Measurements from ENCODE around the gene PPME1. TPM values are rescaled to one million over a fixed set of nuclear protein-coding genes. Genes with fewer than 3 reads are reported as not detected.

Gene PPME1
- total RNA-seq, 1 donor from 2014 or later = 45.0 TPM

- no peak overlapping the region for H3K4me3 Mint-ChIP-seq
- TF ChIP-seq CTCF (conservative IDR thresholded peaks at IDR 0.05) = no peak
- no peak for DNase-seq (ENCODE audit: extremely low spot score, unreplicated experiment)
- no peak overlapping the region for H3K27ac Mint-ChIP-seq
- H3K27me3 Mint-ChIP-seq = peaks cover 2% of the 10 kb centered on the region
- H3K4me1 Mint-ChIP-seq (ENCODE audit: unreplicated experiment) = peaks cover 12% of the 10 kb centered on the region
- no peaks in the 10 kb centered on the region for H3K9me3 Mint-ChIP-seq
- H3K36me3 Mint-ChIP-seq = peaks cover 12% of the 10 kb centered on the region
Observed at GRCh38 chr11:74256378-74257133, 85.5 kb downstream of the PPME1 start.

GRCh38 chr11:74257959-74258553, 87.0 kb downstream of the PPME1 start:
- no peak for TF ChIP-seq CTCF (conservative IDR thresholded peaks at IDR 0.05)
- Mint-ChIP-seq H3K4me3 (no peak overlapping the region), H3K4me1 (ENCODE audit: unreplicated experiment) (peaks cover 12% of the 10 kb centered on the region), H3K9me3 (no peaks in the 10 kb centered on the region), H3K36me3 (peaks cover 12% of the 10 kb centered on the region), H3K27me3 (peaks cover 11% of the 10 kb centered on the region), H3K27ac (no peak overlapping the region)
- no peak for DNase-seq (ENCODE audit: extremely low spot score, unreplicated experiment)

GRCh38 chr11:74262725-74263124, 91.6 kb downstream of the PPME1 start:
- Mint-ChIP-seq H3K9me3 (no peaks in the 10 kb centered on the region), H3K4me1 (ENCODE audit: unreplicated experiment) (peaks cover 4% of the 10 kb centered on the region), H3K36me3 (no peaks in the 10 kb centered on the region), H3K4me3 (no peak overlapping the region), H3K27ac (no peak overlapping the region), H3K27me3 (peaks cover 16% of the 10 kb centered on the region)
- DNase-seq (ENCODE audit: extremely low spot score, unreplicated experiment) = no peak
- TF ChIP-seq CTCF (conservative IDR thresholded peaks at IDR 0.05) = no peak

- no peaks in the 10 kb centered on the region for H3K36me3 Mint-ChIP-seq
- H3K9me3 Mint-ChIP-seq = no peaks in the 10 kb centered on the region
- peaks cover 24% of the 10 kb centered on the region for H3K27me3 Mint-ChIP-seq
- peak; percentile 42 for DNase-seq (ENCODE audit: extremely low spot score, unreplicated experiment)
- H3K4me1 Mint-ChIP-seq (ENCODE audit: unreplicated experiment) = no peaks in the 10 kb centered on the region
- no peak overlapping the region for H3K27ac Mint-ChIP-seq
- H3K4me3 Mint-ChIP-seq = no peak overlapping the region
- no peak for TF ChIP-seq CTCF (conservative IDR thresholded peaks at IDR 0.05)
Observed at GRCh38 chr11:74265256-74265655, 94.2 kb downstream of the PPME1 start.

- H3K4me3 Mint-ChIP-seq = no peak overlapping the region
- no peak overlapping the region for H3K27ac Mint-ChIP-seq
- no peaks in the 10 kb centered on the region for H3K9me3 Mint-ChIP-seq
- no peak for TF ChIP-seq CTCF (conservative IDR thresholded peaks at IDR 0.05)
- H3K36me3 Mint-ChIP-seq = no peaks in the 10 kb centered on the region
- DNase-seq (ENCODE audit: extremely low spot score, unreplicated experiment) = peak; percentile 31
- H3K27me3 Mint-ChIP-seq = peaks cover 26% of the 10 kb centered on the region
- H3K4me1 Mint-ChIP-seq (ENCODE audit: unreplicated experiment) = no peaks in the 10 kb centered on the region
Observed at GRCh38 chr11:74267014-74267413, 95.9 kb downstream of the PPME1 start.
